GM13977 (cell line): ENCODE results near the gene MXD3.
"Not testable (repeated sequence)": the region's sequence is repeated elsewhere in the genome, so short reads cannot be mapped to it uniquely, and the experiment has no call there.

Experiments used
- DNase-seq: peaks from one replicate; pipeline ENCODE4 v3.0.0; 2012; ENCODE audit warnings: low spot score
- in situ Hi-C: fragments of 300-500 bp; cut with MboI; formaldehyde crosslinking; loops from one replicate; pipeline ENCODE4 v1.12.0; 2022; ENCODE audit warnings: low sequenced_read_pairs, low pct_unique_long_range_greater_than_20kb, mixed read lengths, inconsistent platforms; ENCODE audit not compliant: unreplicated experiment
- TF ChIP-seq, protein P1 (sequence below): IDR thresholded peaks from 2 replicates; pipeline ENCODE4 v1.5.1; 2012; ENCODE audit warnings: mild to moderate bottlenecking, control low read depth; ENCODE audit not compliant: insufficient read depth; ENCODE audit errors: extremely low read depth, missing control alignments

MXD3 gene

DNA sequence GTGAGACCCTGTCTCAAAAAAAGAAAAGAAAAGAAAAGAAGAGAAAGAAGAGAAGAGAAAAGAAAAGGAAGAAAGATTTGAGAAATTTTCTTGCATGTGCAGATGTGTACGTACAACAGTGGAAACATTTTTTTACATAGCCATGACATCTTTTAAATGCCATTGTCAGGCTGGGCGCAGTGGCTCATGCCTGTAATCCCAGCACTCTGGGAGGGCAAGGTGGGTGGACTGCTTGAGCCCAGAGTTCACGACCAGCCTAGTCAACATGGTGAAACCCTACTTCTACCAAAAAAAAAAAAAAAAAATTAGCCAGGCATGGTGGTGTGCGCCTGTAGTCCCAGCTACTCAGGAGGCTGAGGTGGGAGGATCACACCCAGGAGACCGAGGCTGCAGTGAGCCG is 33.2 kb upstream of the MXD3 start:
- TF ChIP-seq, protein P1, sequence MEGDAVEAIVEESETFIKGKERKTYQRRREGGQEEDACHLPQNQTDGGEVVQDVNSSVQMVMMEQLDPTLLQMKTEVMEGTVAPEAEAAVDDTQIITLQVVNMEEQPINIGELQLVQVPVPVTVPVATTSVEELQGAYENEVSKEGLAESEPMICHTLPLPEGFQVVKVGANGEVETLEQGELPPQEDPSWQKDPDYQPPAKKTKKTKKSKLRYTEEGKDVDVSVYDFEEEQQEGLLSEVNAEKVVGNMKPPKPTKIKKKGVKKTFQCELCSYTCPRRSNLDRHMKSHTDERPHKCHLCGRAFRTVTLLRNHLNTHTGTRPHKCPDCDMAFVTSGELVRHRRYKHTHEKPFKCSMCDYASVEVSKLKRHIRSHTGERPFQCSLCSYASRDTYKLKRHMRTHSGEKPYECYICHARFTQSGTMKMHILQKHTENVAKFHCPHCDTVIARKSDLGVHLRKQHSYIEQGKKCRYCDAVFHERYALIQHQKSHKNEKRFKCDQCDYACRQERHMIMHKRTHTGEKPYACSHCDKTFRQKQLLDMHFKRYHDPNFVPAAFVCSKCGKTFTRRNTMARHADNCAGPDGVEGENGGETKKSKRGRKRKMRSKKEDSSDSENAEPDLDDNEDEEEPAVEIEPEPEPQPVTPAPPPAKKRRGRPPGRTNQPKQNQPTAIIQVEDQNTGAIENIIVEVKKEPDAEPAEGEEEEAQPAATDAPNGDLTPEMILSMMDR, result no peak
- no peak for DNase-seq
- in situ Hi-C loops, result no loop called here

DNA sequence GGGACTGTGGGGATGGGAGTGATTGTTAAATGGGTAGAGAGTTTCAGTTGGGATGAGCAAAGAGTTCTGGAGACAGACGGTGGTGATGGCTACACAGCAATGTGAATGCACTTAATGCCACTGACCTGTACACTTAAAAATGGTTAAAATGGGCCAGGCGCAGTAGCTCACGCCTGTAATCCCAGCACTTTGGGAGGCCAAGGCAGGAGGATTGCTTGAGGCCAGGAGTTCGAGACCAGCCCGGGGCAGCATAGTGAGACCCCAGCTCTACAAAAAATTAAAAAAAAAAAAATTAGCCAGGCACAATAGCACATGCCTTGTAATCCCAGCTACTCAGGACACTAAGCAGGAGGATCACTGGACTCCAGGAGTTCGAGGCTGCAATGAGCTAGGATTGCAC is 32.1 kb upstream of the MXD3 start:
- in situ Hi-C loops, result no loop called here
- DNase-seq, result no peak
- TF ChIP-seq, protein P1, result no peak

DNA sequence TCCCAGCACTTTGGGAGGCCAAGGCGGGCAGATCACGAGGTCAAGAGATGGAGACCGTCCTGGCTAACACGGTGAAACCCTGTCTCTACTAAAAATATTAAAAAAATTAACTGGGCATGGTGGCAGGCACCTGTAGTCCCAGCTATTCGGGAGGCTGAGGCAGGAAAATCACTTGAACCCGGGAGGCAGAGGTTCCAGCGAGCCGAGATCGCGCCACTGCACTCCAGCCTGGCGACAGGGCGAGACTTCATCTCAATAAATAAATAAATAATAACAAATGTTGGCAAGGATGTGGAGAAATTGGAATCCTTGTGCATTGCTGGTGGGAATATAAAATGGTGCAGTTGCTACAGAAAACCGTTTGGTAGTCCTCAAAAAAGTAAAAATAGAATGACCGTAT is 31.3 kb upstream of the MXD3 start:
- DNase-seq, in situ Hi-C loops: not testable (repeated sequence)

DNA sequence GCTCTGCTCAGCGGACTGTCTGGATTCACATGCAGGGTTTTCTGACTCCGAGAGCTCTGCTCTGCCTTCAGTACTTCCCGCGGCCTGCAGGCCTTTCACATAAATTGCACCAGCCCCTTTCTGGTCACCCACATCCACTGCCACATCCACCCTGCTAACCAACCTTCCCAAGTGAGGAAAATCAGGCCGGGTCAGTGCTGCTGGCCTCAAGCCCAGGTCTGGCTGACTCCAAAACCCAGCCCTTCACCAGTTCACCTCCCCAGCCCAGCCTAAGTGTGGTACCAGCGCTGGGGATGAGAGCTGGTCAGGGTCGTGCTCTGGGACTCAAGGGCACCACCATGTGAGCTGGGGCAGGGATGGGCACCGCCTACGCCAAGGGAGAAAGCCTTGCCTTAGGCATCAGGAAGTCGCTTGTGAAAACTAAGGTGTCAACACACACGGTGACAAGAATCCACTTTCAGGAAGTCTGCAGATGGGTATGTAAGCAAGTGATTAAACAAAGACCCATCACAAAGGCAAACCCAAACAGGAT is 27.5 kb upstream of the MXD3 start:
- in situ Hi-C loops, result no loop called here
- TF ChIP-seq, protein P1, result no peak
- DNase-seq, result no peak

DNA sequence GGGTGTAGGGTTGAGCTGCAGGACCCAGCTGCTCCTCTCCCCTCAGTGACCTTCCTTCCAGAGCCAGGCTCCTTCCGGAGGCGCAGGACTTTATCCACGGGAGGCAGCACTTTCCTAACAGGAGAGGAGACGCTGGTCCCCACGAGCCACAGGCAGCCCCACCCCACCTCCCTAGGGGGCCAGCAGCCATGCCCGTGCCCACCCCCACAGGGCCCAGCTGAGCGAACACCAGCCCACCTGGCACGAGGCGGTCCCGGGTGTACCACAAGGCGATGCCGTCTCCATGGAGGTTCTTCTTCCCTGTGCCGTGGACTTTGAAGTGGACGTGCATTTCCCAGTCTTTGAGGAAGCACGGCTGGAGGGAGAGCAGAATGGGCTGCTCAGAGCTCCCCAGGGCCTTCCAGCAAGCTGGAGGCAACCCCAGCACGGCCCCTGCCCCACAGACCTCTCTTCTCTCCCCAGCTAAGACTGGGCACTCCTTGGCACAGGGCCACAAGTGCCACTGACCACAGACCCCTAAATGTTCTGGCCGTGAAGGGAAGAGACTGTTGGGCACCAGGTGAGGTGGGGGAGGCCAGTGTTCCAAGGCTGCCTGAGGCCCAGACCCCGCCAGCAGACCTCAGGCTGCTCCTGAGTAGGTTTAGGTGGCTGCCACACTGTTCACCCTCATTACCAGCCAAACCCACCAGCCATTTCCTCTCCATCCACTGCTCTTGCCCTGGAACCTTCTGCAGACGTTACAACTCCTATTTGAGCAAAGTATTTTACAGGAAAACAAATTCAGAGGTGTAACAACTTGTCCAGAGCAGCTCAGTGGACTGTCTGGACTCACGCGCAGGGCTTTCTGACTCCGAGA is 26.8 kb upstream of the MXD3 start:
- TF ChIP-seq, protein P1, result no peak
- no peak for DNase-seq
- in situ Hi-C loops, result no loop called here

DNA sequence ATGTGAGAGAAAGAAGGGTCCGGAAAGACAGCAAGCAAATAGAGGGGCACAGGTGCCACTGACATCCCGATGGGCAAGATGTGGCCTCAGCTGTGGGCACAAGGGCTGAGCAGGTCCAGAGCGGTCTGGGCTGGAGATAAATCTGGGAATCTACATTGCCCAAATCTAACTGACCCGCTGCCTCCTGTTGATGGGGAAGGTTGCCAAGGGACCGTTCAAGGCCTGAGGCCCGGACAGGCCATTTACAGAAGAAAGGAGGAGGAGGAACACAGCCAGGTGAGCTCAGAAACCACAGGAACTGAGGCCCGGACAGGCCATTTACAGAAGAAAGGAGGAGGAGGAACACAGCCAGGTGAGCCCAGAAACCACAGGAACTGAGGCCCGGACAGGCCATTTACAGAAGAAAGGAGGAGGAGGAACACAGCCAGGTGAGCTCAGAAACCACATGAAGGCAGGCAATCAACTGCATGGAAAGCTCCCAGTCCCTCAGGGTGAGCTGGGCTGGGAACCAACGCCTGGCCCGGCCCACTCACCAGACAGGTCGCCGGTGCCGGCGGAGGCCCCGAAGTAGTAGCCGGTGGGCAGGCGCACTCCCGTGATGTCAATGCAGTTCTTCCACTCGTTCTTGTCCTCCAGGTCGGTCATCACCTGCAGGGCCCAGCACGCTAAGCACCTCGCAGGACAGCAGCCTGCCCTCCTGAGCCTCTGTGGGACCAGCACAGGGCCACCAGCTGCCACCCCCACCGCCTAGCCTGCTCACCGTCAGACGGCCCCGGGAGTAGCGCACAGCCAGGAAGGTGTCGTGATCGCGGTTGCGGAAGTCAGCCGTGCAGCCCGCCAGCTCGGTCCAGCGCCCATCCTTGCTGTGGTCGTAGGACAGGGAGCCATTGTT is 25.2 kb upstream of the MXD3 start:
- in situ Hi-C loops, result no loop called here
- no peak for DNase-seq
- TF ChIP-seq, protein P1, result no peak
